ENCODE results near the gene BCL2L13. TPM values are rescaled to one million over a fixed set of nuclear protein-coding genes. Genes with fewer than 3 reads are reported as not detected.
A peak's percentile ranks its signal among the peaks of the same experiment; 100 is the strongest.
"Not testable (repeated sequence)": the region's sequence is repeated elsewhere in the genome, so short reads cannot be mapped to it uniquely, and the experiment has no call there.

The BCL2L13 gene
- total RNA-seq, 1 donor from 2014 or later, result 34.3 TPM

DNA sequence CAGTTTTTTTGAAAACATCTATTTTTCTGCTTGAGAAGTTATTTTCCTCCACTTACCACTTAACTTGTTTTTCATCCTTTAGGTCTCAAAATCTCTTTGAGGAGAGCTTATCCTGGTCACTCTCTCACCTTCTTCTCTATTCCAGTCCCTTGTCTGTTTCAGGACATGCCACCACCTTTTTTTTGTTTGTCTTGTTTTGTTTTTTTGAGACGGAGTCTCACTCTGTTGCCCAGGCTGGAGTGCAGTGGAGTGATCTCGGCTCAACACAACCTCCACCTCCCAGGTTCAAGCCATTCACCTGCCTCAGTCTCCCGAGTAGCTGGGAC is 4.6 kb upstream of the BCL2L13 start:
- ATAC-seq (no peak), DNase-seq (ENCODE audit: low spot score) (no peak)

DNA sequence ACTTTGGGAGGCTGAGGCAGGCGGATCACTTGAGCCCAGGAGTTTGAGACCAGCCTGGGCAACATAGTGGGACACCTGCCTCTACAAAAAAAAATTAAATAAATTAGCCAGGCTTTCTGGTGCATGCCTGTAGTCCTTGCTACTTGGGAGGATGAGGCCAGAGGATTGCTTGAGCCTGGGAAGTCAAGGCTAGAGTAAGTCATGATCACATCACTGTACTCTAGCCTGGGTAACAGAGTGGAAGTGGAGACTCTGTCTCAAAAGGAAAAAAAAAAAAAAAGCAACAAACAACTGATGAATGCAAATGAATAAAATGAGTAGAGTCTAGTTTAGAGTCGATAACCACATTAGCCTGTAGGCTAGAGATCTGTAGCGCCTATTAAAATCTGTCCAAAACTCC is 3.9 kb upstream of the BCL2L13 start:
- ATAC-seq (no peak), DNase-seq (ENCODE audit: low spot score) (no peak)

DNA sequence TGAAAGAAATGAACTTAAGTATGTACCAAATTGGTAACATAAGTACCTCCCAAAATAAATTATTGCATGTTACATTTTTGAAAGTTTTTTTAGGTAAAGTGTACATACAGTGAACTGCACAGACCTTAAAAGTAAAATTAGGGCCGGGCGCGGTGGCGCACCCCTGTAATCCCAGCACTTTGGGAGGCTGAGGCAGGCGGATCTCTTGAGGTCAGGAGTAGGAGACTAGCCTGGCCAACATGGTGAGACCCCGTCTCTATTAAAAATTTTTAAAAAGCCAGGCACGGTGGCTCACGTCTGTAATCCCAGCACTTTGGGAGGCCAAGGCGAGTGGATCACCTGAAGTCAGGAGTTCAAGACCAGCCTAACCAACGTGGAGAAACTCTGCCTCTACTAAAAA is 1.7 kb upstream of the BCL2L13 start:
- DNase-seq (ENCODE audit: low spot score); ATAC-seq: not testable (repeated sequence)

DNA sequence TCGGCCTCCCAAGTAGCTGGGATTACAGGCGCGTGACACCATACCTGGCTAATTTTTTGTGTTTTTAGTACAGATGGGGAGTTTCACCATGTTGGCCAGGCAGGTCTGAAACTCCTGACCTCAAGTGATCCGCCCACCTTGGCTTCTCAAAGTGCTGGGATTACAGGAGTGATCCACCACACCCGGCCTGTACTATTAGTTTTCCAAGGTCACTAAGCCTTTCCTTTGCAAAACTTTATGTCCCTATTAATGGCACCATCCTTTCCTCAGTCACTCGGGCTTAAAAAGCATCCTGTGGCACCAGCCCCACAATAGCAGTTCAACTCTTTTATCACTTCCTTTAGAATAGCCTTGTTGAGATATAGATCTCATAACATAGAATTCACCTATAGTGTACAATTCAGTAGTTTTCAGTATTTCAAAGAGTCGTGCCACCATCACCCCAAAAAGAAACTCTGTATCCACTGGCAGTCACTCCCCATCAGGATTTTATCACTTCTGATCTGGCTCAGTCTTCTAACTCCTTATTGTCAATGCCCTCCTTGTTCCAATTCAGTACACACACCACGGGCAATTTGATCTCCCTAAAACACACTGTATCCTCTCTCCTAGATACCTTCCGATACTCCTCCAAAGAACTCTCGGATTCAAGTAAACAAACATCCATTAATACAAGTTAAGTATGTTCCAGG is 921 bp upstream of the BCL2L13 start:
- no peak for DNase-seq (ENCODE audit: low spot score)
- no peak for ATAC-seq

DNA sequence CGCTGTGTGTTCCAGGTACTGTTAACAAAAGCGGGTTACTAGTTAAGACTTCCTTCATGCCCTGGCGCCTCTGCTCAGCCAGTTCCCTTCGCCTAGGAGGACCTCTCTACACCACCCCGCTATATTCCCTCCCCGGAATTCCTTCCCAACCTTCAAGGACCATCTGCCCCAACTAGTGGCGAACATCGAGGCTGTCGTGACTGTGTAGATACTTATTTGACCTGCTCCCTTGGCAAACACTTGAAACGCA is 450 bp upstream of the BCL2L13 start:
- peak; percentile 49 for ATAC-seq
- DNase-seq (ENCODE audit: low spot score), result no peak

DNA sequence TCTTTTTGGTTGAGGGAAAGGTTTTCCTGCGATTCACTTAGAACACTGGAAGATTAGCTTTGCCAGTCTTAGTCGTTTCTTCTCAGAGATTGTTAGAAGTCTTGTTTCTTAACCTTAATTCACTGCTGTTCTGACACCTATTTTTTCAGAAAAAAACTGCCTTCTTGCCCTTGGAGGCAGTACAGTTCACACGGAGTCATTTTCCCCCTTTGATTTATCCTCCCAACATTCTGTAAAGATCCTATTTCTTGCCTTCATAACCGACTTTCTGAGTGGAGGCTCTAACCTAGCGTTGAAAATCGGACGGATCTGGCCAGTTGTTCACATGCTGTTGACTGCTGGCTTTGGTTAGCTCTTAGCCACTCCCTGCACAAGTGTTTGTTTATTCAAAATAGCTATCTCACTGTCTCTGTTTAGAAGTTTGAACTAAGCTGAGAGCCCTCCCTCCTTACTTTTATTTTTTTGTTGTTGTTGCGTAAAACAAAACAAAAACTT is 737 bp downstream of the BCL2L13 start:
- DNase-seq (ENCODE audit: low spot score) (no peak), ATAC-seq (peak; percentile 76)

DNA sequence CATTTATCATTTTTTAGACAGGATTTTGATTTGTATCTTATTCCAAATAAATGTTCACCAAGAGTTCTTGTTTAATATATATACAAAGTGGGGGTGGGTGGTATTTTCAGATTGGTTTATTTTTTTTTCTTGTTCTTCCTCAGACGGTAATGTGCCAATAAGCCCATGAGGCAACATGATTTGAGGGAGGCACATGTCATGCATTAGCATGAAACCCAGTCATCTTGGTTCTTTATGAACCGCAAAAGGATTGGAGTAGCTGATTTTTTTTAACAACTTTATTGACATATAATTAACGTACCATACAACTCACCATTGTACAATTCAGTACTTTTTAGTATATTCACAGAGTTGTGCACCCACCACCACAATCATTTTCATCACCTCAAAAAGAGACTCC is 2.7 kb downstream of the BCL2L13 start:
- ATAC-seq (no peak), DNase-seq (ENCODE audit: low spot score) (no peak)

DNA sequence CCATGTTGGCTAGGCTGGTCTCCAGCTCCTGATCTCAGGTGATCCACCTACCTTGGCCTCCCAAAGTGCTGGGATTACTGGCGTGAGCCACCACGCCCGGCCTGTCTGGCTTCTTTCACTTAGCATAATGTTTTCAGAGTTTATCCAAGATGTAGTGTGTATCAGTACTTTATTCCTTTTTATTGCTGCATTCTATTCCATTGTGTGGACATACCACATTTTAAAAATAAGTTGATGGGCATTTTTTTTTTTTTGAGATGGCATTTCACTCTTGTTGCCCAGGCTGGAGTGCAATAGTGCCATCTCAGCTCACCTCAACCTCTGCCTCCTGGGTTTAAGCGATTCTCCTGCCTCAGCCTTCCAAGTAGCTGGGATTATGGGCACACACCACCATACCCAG is 3.8 kb downstream of the BCL2L13 start:
- not testable (repeated sequence) for DNase-seq (ENCODE audit: low spot score); ATAC-seq

DNA sequence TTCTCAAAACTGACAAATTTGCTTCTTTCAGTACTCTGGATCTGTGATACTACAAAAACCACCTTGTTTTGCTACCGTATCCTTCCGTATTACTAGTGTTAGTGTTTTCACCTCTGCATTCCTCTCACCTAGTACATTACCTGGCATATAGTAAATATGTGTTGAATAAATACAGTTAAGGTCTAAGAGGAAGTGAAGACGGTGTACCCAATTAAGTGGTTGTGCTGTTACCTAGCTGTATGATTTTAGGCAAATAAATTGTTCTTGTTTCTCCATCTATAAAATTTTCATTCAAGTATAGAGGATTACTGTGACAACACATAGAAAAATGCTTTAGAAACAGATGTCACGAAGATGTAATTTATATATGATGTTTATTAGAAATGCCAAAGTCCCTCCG is 8.9 kb downstream of the BCL2L13 start:
- no peak for DNase-seq (ENCODE audit: low spot score)
- ATAC-seq, result no peak

DNA sequence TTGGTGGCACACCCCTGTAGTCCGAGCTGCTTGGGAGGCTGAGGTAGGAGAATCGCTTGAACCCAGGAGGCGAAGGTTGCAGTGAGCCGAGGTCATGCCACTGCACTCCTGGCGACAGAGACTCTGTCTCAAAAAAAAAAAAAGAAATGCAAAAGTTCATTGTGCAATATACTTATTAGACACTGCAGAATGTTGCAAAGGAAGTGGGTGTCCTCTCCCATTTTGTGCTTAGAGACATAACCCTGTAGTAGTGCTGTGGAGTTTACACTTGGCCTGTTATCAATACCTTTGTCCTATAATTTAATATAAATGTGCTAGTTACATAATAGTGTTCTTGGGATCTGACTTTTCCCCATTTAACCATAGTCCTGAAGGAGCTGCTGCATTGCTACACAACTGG is 9.4 kb downstream of the BCL2L13 start:
- ATAC-seq, result no peak
- DNase-seq (ENCODE audit: low spot score), result no peak

DNA sequence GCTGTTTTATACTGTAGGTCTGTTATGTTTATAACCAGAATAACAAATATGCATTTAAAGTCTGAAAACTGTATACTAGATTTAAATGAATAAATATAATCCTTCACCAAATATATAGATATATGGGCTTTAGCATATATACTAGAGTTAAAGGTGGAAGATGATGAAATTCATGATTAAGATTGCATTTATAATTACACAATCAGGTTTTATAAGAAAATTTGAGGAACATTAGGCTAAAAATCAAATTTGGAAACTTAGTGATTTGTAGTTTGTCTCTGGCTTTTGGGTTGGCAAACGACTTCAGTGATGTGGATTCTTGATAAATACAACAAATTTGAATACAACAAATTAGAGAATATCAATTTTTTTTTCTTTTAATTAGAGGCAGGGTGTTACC is 10.0 kb downstream of the BCL2L13 start:
- ATAC-seq (no peak), DNase-seq (ENCODE audit: low spot score) (no peak)

DNA sequence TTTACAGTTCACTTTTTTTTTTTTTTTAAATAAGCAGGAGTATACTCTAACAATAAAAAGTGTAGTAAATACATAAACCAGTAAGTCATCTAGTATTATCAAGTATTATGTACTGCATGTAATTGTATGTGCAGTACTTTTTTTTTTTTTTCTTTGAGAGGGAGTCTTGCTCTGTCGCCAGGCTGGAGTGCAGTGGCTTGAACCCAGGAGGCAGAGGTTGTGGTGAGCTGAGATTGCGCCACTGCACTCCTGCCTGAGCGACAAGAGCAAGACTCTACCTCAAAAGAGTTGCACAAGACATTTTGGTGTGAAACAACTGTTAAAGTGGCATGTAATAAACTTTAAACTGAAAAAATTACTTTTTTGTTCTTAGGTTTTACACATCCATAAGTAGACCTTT is 16.7 kb downstream of the BCL2L13 start:
- DNase-seq (ENCODE audit: low spot score) (peak; percentile 81), ATAC-seq (peak; percentile 92)

DNA sequence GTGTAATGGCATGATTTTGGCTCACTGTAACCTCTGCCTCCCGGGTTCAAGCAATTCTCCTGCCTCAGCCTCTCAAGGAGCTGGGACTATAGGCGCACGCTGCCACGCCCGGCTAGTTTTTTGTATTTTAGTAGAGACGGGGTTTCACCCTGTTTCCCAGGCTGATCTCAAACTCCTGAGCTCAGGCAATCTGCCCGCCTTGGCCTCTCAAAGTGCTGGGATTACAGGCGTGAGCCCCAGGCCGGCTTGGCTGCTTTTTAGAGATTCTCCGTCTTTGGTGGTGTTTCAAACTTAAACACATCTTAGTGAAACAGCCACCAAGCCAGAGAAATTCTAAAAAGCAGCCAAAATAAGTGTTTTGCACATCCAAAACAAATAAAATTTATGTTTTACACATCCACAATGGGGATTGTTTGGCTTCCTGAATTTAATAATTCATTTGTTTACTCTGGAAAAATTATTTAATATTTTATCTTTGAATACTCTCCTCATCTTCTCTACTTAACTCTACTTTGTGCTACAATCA is 18.4 kb downstream of the BCL2L13 start:
- no peak for ATAC-seq
- DNase-seq (ENCODE audit: low spot score), result no peak

DNA sequence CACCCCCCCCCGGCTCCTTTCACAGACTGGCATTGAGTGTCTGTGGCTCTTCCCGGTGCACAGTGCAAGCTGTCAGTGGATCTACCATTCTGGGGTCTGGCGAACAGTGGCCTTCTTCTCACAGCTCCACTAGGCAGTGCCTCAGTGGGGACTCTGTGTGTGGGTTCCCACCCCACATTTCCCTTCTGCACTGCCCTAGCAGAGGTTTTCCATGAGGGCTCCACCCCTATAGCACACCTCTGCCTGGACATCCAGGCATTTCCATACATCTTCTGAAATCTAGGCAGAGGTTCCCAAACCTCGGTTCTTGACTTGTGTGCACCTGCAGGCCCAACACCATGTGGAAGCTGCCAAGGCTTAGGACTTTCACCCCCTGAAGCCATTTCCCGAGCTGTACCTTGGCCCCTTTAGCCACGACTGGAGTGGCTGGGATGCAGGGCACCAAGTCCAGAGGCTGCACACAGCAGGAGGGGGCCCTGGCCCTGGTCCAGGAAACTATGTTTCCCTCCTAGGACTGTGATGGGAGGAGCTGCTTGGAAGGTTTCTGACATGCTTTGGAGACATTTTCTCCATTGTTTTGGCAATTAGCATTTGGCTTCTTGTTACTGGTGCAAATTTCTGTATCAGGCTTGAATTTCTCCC is 26.0 kb downstream of the BCL2L13 start:
- ATAC-seq (peak; percentile 89), DNase-seq (ENCODE audit: low spot score) (peak; percentile 79)

DNA sequence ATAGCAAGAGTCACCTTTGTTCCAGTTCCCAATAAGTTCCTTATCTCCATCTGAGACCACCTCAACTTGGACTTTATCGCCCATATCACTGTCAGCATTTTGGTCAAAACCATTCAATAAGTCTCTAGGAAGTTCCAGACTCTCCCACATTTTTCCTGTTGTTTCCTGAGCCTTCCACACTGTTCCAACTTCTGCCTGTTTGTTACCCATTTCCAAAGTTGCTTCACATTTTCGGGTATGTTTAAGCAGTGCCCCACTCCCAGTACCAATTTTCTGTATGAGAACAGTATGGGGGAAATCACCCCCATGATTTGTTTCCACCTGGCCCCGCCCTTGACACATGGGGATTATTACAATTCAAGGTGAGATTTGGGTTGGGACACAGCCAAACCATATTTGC is 26.7 kb downstream of the BCL2L13 start:
- DNase-seq (ENCODE audit: low spot score) (no peak), ATAC-seq (no peak)

DNA sequence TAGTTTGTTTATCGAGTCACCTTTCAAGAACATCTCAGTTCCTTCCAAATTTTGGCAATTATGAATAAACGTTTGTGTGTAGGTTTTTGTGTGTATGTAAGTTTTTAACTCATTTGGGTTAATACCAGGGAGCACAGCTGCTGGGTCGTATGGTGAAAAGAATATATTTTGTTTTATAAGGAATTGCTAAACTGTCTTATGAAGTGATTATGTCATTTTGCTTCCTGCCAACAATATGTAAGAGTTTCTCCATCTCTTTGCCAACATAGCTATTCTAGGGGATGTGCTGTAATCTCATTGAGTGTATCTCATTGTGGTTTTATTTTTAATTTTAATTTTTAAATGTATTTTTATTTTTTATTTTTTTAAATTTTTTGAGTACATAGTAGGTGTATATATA is 27.3 kb downstream of the BCL2L13 start:
- ATAC-seq (no peak), DNase-seq (ENCODE audit: low spot score) (no peak)

DNA sequence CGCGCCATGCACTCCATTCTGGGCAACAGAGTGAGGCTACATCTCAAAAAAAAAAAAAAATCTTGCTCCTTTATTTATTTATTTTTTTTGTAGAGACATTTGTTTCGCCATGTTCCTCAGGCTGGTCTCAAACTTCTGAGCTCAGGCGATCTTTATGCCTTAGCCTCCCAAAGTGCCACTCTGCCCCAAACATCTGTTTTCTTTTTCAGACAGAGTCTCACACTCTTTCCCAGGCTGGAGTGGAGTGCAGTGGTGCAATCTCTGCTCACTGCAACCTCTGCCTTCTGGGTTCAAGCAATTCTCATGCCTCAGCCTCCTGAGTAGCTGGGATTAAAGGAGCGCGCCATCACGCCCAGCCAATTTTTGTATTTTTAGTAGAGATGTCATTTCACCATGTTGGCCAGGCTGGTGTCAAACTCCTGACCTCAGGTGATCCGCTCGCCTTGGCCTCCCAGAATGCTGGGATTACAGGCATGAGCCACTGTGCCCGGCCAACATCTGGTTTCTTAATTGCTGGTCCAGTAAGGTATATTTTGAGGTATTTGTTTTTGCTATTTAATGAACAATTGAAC is 33.0 kb downstream of the BCL2L13 start:
- not testable (repeated sequence) for DNase-seq (ENCODE audit: low spot score); ATAC-seq

DNA sequence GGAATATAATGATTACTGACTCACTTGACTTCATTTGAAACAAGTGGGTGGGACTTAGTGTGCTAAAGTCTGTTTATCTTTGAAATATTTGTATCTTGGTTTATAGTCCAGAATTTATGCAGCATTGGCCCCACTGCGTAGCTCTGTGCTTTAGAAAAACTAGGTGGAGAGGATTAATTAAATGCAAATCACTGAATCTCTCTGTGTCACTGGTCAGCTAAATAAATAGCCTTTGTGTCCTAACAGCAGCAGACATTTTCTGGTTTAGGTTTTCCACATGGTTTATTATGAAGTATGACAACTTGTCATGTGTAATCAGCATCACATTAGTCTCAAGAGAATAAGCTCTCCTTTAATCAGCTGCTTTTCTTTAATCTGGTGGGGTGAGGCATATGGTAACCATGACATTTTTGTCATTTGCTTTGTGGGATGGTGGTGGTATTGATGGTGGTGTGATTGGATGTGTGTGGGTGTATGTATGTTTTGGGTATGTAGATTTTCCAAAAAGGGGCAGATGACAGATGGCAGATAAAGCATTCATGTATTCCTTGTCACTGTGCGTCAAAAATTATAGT is 33.9 kb downstream of the BCL2L13 start:
- ATAC-seq, result no peak
- DNase-seq (ENCODE audit: low spot score), result no peak

DNA sequence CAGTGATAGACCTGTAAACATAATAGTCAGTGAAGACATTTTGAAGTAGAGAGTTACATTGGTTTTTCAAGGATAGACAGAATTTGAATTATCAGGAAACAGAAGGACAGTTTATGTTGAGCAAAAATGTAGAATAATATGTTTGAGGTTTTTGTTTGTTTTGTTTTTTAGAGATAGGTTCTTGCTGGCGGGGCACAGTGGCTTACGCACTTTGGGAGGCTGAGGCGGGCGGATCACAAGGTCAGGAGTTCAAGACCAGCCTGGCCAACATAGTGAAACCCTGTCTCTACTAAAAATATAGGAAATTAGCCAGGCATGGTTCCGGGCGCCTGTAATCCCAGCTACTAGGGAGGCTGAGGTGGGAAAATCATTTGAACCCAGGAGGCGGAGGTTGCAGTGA is 35.6 kb downstream of the BCL2L13 start:
- no peak for ATAC-seq

DNA sequence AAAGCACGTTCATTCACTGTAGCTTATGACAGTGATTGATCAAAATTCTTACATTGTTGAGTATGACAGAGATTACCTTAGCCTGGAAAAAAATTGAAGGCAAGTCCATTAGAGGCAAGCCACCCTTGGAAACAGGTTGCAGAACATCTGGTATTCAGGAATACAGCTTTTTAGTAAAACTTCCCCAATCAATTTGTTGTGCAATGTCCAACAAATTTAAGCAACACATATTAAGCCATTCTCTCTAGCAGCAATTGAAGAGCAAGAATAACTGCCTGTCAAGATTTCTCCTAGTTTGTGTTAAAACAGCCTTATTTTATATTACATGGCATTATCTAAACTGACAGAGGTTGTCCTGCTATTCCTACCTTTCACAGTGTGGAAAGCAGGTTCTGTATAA is 37.0 kb downstream of the BCL2L13 start:
- no peak for DNase-seq (ENCODE audit: low spot score)
- ATAC-seq, result peak; percentile 85

More for the DNA sequence above, 35.6 kb downstream of the BCL2L13 start:
- no peak for DNase-seq (ENCODE audit: low spot score)

DNA sequence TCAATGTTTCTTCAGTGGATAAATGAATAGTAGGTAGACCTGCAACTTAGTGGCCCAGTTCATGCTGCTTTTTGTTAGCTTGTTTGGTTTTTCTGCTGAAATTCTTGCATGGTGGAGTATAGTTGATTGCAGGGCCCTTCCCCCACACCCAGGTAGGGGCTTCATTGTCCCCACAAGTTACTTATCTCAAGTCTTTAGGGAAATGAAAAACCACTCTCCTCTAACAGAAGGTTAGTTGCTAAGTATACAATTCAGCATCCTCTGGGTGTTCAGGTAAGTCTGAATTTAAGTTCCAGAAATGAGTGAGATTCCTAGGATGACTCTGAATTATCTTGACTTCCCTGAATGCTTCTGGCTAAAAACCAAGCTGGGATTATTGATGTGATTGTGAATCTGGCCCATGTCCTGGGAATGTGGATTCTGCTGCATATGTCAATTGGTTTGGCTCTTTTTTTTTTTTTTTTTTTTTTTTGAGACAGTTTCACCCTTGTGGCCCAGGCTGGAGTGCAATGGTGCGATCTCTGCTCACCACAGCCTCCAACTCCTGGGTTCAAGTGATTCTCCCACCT is 40.3 kb downstream of the BCL2L13 start:
- ATAC-seq (no peak), DNase-seq (ENCODE audit: low spot score) (no peak)

DNA sequence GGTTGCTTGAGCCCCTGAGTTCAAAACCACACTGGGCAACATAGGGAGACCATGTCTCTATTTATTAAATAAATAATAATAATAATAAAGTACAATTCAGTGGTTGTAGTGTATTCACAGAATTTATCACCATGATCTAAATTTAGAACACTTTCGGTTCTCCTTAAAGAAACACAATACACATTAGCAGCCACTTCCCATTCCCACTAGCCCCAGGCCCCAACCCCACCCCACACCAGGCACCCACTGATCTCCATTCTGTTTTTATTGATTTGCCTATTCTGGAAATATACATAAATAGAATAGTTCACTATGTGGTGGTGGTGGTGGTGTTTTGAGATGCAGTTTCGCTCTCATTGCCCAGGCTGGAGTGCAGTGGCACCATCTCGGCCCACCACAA is 45.7 kb downstream of the BCL2L13 start:
- no peak for DNase-seq (ENCODE audit: low spot score)
- ATAC-seq, result no peak
